SH-SY5Y (cell line): ENCODE results near the gene LACRT.

ENCODE experiments used
- GATA2 ChIP-seq: IDR thresholded peaks from 2 replicates; pipeline ENCODE4 v1.6.1; 2011; ENCODE audit warnings: mild to moderate bottlenecking, low read depth, low read length
- GATA3 ChIP-seq: IDR thresholded peaks from 2 replicates; pipeline ENCODE4 v1.6.1; 2011; ENCODE audit warnings: low read depth, mild to moderate bottlenecking, low read length, moderate library complexity

- no peak for TF ChIP-seq GATA2
- no peak for TF ChIP-seq GATA3
Measured at GRCh38 chr12:54648265-54648664, 13.6 kb upstream of the LACRT start, which contains the start of gene DCD.
